Stimulated activated CD4-positive, alpha-beta T cell treated with anti-CD3 and anti-CD28 coated beads, Interleukin-12 subunit alpha, Interleukin-12 subunit beta, amount 100 ng/mL, for 48 hours (primary cell): ENCODE measurements around the gene PTPRN2.
"Not testable (repeated sequence)": the region's sequence is repeated elsewhere in the genome, so short reads cannot be mapped to it uniquely, and the experiment has no call there.

Source experiments
- DNase-seq, 3 donors: peaks; one replicate each; pipeline ENCODE4 v3.0.0-alpha.2; 2020; ENCODE audit warnings: low read depth in 2 of 3, low spot score in 1 of 3

Gene PTPRN2

GRCh38 chr7:158447151-158447505, 140.5 kb downstream of the PTPRN2 start:
- DNase-seq: no peak

GRCh38 chr7:158446706-158447105, 140.9 kb downstream of the PTPRN2 start:
- DNase-seq: no peak

DNA sequence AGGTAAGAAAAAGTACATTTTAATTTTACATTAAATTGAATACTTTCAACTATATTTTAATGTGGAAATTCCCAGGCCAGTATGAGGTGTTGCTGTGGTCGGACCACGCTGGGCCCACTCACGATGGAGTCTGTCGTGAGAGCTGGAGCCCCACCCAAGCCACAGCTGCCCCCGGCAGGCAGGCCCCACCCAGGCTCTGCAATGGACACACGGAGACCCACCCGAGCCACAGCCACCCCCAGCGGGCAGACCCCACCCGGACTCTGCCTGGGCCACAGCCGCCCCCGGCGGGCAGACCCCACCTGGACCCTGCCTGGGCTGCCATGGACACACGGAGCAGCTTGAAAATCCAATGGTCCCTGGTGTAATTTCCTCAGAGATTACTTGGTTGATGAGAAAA, 141.3 kb downstream of the PTPRN2 start:
- DNase-seq: no peak

GRCh38 chr7:158445421-158446175, 142.0 kb downstream of the PTPRN2 start:
- DNase-seq: no peak

GRCh38 chr7:158444501-158445420, 142.9 kb downstream of the PTPRN2 start:
- DNase-seq: no peak

GRCh38 chr7:158443688-158444483, 143.7 kb downstream of the PTPRN2 start:
- DNase-seq: no peak

DNA sequence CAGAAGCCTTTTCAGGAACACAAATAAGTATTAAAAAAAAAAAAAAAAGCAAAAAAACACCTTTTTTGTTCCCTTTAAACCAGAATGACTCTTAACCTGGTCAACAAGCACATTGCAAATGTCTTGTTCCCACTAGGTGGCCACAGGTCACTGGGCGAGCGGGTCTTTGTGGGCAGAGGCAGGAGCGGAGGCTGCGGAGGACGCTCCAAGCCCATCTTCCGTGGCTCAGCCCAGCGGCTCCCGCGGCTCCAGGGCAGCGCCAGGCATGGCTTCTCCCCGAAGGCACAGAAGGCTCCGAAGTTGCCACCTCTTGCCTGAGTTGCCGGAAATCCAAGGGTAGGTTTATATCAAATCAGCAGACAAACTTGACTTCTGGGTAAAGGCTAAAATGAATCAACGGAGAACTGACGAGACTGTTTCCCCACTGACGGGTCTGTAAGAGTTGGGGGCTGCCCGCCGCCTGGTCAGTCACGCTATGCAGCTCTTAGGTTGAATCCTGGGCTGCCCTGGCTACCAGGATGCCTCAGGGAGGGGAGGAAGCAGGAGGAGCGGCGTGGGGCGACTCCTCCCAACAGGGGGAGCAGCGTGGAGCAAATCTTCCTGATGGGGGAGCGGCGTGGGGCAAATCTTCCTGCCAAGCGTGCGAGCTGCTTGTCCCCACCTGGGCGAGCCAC, 144.5 kb downstream of the PTPRN2 start:
- no peak for DNase-seq

DNA sequence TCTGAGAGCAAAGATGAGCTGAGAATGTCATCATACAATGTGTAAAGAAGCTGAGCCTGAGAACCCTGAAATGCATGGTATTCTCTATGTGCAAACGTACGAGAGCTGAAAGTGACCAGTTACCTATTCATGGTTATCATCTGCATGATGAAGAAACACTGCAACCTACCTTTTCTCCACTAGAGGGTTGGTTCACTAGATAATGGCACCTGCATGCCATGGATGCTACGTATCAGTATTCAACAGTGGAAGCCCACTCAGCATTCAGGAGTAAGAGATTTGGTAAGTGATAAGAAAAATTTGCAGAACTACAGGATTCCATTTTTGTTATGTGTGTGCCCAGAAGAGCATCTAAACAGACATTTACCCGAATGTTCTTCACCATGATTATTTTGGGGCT, 145.4 kb downstream of the PTPRN2 start:
- DNase-seq: no peak

GRCh38 chr7:158439035-158439434, 148.6 kb downstream of the PTPRN2 start:
- DNase-seq: no peak

GRCh38 chr7:158432369-158433341, 155.0 kb downstream of the PTPRN2 start:
- DNase-seq: no peak

- DNase-seq: no peak
Measured at GRCh38 chr7:158431941-158432347, 155.7 kb downstream of the PTPRN2 start.

- DNase-seq: no peak
Measured at GRCh38 chr7:158431055-158431940, 156.3 kb downstream of the PTPRN2 start.

GRCh38 chr7:158430308-158431034, 157.2 kb downstream of the PTPRN2 start:
- no peak for DNase-seq

GRCh38 chr7:158428837-158429753, 158.5 kb downstream of the PTPRN2 start:
- DNase-seq: no peak

DNA sequence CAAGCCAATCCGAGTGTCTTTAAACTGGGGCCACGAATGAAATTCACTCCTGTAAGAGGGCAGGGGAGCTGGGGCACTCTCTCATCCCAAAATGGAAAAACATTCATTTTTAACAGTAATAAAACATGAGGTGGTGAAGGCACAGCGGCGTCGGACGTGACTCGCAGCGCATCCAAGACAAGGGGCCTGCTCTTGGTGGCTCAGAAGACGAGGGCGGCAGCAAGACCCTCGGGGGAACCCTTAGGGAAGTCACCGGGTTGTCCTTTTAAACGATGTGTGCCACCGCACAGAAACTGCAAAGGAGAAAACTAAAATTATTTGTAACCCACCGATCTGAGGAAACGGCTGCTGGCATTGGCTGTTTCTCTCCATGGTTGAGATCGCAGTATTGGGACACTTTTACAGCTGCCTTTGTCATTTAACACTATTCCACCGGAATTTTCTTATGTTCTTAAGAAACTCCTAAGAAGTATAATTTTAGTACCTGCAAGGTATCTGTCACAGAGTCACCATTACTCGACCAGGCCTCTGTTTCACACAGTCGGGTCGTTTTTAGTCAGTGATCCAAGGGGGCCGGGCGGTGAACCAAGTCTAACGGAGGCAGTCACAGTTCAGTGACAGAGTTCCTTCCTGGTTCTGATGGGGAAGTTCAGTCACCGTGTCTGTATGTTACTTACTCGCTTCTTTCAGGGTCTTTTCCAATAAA, 159.3 kb downstream of the PTPRN2 start:
- DNase-seq: no peak

GRCh38 chr7:158425676-158426075, 161.9 kb downstream of the PTPRN2 start:
- DNase-seq: not testable (repeated sequence)
